ENCODE measurements around the gene DGKG. TPM values are rescaled to one million over a fixed set of nuclear protein-coding genes. Genes with fewer than 3 reads are reported as not detected.
A peak's percentile ranks its signal among the peaks of the same experiment; 100 is the strongest.

The DGKG gene
- 0.04 to 0.52 TPM (median 0.22 TPM) in 3 replicates for polyA plus RNA-seq
- polyA plus RNA-seq (2011; ENCODE audit: low read depth): 2.1 TPM
- 0.25 and 0.56 TPM in 2 replicates for polyA plus RNA-seq (2011; cell fraction: cytosol; rRNA removed)
- polyA plus RNA-seq (2011; cell fraction: nucleus; rRNA removed): 0.07 and 0.15 TPM in 2 replicates
- 0.14 TPM in 1 of 2 replicates, not detected in the other for polyA plus RNA-seq (2012; ENCODE audit: low replicate concordance)
- 0.03 to 1.1 TPM in 2 of 3 replicates, not detected in the other for polyA minus RNA-seq
- not detected for polyA minus RNA-seq (2011; cell fraction: cytosol; rRNA and poly(A)+ RNA removed)
- polyA minus RNA-seq (2011; cell fraction: nucleus; rRNA and poly(A)+ RNA removed): 0.47 and 0.63 TPM in 2 replicates

- Histone ChIP-seq H3K79me2 (ENCODE audit: control insufficient read depth, insufficient read depth, low read length) (no peaks in the 10 kb centered on the region), H3K4me2 (ENCODE audit: control insufficient read depth, extremely low read depth, insufficient read depth, low read depth, low read length) (peak within 1 kb of the TSS; percentile 52), H3K9me1 (ENCODE audit: control insufficient read depth, extremely low read depth, insufficient read depth, low read length) (no peaks in the 10 kb centered on the region), H3K9me3 (ENCODE audit: control insufficient read depth, low read depth, low read length) (no peaks in the 10 kb centered on the region), H3K27ac (ENCODE audit: control insufficient read depth, insufficient read depth, low read length) (no peak within 1 kb of the TSS), H2AFZ (ENCODE audit: control insufficient read depth, low read length) (no peak within 1 kb of the TSS), H3K4me1 (ENCODE audit: control insufficient read depth, extremely low read depth, insufficient read depth, low read length) (no peaks in the 10 kb centered on the region), H3K36me3 (ENCODE audit: control insufficient read depth in 2 of 2, extremely low read depth in 1 of 2, insufficient read depth in 2 of 2, low read length in 2 of 2) (no peaks in the 10 kb centered on the region), H3K9ac (ENCODE audit: control insufficient read depth, extremely low read depth, insufficient read depth, low read length) (no peak within 1 kb of the TSS), H4K20me1 (ENCODE audit: control insufficient read depth, extremely low read depth, insufficient read depth, low read length) (no peaks in the 10 kb centered on the region), H3K27me3 (ENCODE audit: control insufficient read depth, extremely low read depth, insufficient read depth, low read length) (peaks cover 65% of the 10 kb centered on the region), H3K4me3 (ENCODE audit: control insufficient read depth in 2 of 3, extremely low read depth in 1 of 3, insufficient read depth in 2 of 3, low read depth in 1 of 3, low read length in 3 of 3) (peak within 1 kb of the TSS in 1 of 3 experiments; percentile 50)
- DNase-seq (ENCODE audit: low read depth, low spot score) (no peak), FAIRE-seq (no peak)
- TF ChIP-seq EZH2 (IDR thresholded peaks at IDR 0.05; ENCODE audit: low read length) (peak; percentile 70), CTCF (optimal IDR thresholded peaks at IDR 0.05 in 1 of 3, IDR thresholded peaks at IDR 0.05 in 1 of 3, conservative IDR thresholded peaks at IDR 0.05 in 1 of 3; ENCODE audit: extremely low read depth in 1 of 3, insufficient read depth in 2 of 3, low read length in 3 of 3) (no peak)
- dilution Hi-C loops (cut with MboI; ENCODE audit: extremely low pct_ligation_motif_present, low sequenced_read_pairs): no loop called here
Observed at GRCh38 chr3:186361762-186362536, at the start of gene DGKG. DGKG (minus strand) TSS chr3:186362234; CDS start chr3:186320459, 41,775 bp downstream.

- no peak for FAIRE-seq
- dilution Hi-C loops (cut with MboI; ENCODE audit: extremely low pct_ligation_motif_present, low sequenced_read_pairs): no loop called here
- H3K27me3 ChIP-seq (ENCODE audit: control insufficient read depth, extremely low read depth, insufficient read depth, low read length): peaks cover 8% of the 10 kb centered on the region
Observed at GRCh38 chr3:186411089-186411488, 49.1 kb upstream of the DGKG start.

More at GRCh38 chr3:186411089-186411488, 49.1 kb upstream of the DGKG start:
- Histone ChIP-seq H3K4me2 (ENCODE audit: control insufficient read depth, extremely low read depth, insufficient read depth, low read depth, low read length) (no peak overlapping the region), H3K27ac (ENCODE audit: control insufficient read depth, insufficient read depth, low read length) (no peak overlapping the region), H3K4me1 (ENCODE audit: control insufficient read depth, extremely low read depth, insufficient read depth, low read length) (peaks cover 26% of the 10 kb centered on the region), H4K20me1 (ENCODE audit: control insufficient read depth, extremely low read depth, insufficient read depth, low read length) (no peaks in the 10 kb centered on the region), H3K4me3 (ENCODE audit: control insufficient read depth in 2 of 3, extremely low read depth in 1 of 3, insufficient read depth in 2 of 3, low read depth in 1 of 3, low read length in 3 of 3) (no peak overlapping the region), H3K9me3 (ENCODE audit: control insufficient read depth, low read depth, low read length) (no peaks in the 10 kb centered on the region), H3K36me3 (ENCODE audit: control insufficient read depth in 2 of 2, extremely low read depth in 1 of 2, insufficient read depth in 2 of 2, low read length in 2 of 2) (no peaks in the 10 kb centered on the region), H3K9me1 (ENCODE audit: control insufficient read depth, extremely low read depth, insufficient read depth, low read length) (no peaks in the 10 kb centered on the region), H3K9ac (ENCODE audit: control insufficient read depth, extremely low read depth, insufficient read depth, low read length) (no peak overlapping the region), H3K79me2 (ENCODE audit: control insufficient read depth, insufficient read depth, low read length) (no peaks in the 10 kb centered on the region), H2AFZ (ENCODE audit: control insufficient read depth, low read length) (no peak overlapping the region)
- no peak for DNase-seq (ENCODE audit: low read depth, low spot score)
- no peak for TF ChIP-seq EZH2 (IDR thresholded peaks at IDR 0.05; ENCODE audit: low read length)
- no peak for TF ChIP-seq CTCF (optimal IDR thresholded peaks at IDR 0.05 in 1 of 3, IDR thresholded peaks at IDR 0.05 in 1 of 3, conservative IDR thresholded peaks at IDR 0.05 in 1 of 3; ENCODE audit: extremely low read depth in 1 of 3, insufficient read depth in 2 of 3, low read length in 3 of 3)

All from keratinocyte (primary cell).